Skin of body (tissue), 2 donors: Measurements from ENCODE around the gene CA10. TPM values are rescaled to one million over a fixed set of nuclear protein-coding genes. Genes with fewer than 3 reads are reported as not detected.

ENCODE experiments used
- DNase-seq: peaks from one replicate; lab custom pipeline; 2025; lab: John Stamatoyannopoulos, UW
- total RNA-seq: library from RNA; depleted of rRNA; stranded (reverse); fragments of >200 nt; gene quantifications from one replicate; pipeline ENCODE4 v1.2.3, GENCODE V29; 2014

CA10 gene
- total RNA-seq, 1 donor from 2014 or later = 0.89 TPM

DNA sequence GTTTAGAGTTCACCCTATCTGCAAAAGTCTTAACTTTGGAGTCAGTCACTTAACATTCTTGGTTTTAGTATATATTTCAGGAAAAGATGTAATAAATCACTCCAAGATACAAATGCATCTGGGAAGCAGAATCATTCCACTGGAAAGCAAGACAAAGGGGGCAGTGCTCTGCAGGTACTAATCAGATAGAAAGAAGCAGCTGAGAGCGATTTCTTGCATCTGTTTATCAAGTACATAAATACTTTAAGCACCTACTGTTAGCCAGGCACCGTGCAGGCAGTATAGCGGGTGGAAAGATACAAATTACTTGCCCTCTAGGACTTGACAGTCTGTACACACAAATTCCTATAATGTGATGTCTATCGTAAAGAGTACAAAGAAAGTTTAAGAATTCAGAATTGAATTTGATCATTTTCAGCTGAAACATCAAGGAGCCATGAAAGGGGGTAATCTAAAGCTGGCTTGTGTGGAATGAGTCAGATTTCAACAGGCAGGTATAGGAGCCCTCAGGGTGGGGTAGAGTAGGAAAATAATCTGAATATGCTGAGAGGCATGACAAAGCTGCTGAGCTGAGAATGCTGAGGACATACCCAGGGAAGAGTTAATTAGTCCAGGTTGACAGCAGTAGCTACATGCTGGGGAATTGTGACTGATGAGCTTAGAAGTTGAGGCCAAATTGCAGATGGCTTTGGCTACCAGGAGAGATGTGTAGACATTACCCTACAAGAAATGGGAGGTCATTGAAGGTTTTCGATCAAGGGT, 110.2 kb downstream of the CA10 start:
- DNase-seq = peak; percentile 6

DNA sequence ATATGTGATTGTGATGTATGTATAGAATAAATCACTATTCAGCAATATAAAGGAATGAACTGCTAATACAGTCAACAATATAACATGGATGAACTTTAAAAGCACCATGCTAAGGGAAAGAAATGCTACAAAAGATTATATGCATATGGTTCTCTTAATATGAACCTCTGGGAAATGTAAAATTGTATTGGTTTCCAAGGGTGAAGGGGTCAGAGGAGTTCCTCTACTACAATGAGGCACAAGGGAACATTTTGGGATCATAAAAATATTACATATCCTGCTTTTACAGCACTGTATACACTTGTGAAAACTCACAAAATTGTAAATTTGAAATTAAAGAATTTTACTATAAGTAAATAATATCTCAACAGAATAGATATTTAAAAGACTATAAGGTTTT, 111.4 kb downstream of the CA10 start:
- DNase-seq = peak; percentile 51

DNA sequence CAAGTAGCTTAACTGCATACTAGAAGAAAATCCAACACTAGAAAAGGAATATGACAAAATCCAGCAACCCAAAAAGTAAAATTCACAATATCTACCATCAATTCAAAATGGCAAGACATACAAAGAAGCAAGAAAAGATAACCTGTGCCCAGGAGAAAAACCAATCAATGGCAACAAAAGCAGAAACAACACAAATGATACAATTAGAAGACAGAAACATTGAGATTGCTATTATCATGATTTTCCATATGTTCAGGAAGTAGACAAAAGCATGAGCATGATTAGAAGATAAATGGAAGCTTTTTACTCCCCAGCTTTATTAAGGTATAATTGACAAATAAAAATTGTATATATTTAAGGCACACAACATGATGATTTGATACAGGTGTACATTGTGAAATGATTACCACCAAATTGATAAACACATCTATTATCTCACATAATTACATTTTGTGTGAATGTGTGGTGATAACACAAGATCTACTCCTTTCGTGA, 117.3 kb downstream of the CA10 start:
- DNase-seq = no peak

DNA sequence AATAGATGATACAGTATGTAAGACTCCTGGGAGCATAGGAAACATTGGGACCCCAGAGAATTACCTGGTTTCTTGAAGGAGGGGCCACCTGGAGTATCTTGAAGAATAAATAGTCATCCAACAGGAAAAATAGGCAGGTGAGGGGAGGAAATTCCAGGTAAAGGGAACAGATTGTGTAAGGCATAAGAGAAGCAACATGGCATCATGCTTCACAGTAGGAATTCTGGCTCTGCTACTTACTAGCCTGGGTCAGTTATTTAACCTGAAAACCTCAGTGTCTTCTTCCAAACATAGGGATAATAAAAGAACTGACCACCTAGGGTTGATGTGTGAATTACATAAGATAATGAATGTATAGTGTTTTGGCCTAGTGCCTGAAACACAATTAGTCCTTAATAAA, 122.1 kb downstream of the CA10 start:
- no peak for DNase-seq

DNA sequence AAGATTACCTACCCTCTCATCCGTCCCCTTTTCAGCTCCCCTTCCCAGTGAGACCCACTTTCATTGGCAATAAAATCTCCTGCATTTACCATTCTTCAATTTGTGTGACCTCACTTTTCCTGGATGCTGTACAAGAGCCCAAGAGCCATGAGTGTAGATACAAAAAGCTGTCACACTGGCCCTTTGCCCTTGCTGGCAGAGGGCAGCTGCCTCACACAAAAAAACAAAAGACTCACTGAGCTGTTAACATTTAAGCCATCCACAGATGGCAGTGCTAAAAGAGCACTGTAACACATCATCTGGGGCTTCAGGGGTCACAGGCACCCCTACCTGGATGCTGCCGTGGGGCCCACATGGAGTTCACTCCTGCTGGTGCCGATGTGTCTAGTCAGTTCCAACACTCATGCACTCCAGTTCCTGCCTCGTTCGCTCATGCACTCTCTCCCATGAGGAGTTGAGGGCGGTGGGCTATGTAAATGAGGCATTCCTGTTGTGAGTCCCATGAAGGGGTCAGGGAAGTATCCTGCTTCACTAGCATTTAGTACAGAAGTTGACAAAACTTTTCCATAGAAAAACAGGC, 123.1 kb downstream of the CA10 start:
- DNase-seq = no peak

DNA sequence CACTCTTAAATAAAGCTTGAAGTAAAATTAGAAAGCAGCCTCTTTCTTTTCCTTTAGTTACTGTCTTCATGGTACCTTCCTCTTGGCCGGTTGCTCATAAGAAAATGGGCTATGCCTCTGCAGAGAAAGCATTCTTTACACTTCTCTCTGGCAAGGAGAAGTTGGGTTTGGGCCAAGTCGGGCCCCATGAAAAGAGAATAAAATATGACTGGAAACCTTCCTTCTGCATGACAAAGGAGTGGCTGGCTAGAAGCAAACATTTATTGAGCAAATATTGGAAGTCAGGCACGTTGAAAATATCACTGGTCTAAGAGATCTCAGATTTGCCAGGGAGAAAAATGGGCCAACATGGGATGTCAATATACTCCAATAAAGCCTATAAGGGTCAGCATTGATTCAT, 126.1 kb downstream of the CA10 start:
- no peak for DNase-seq

DNA sequence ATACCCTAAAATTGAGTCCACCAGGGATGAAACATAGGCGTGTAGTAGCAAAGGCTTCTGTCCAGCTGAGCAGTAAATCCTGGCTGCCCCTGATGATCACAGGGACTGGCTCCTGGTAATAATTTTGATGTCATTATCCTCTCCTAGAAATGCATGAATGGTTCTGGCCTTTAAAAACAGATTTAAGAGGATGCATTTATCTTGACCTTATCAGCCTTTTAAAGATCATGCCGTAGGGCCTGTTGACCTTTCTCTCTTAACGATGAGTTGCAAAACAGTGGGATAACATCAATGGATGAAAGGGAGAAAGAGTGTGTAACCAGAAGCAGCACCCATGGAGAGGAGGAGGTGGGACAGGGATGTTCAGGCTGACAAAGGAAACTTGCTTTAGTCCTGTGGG, 128.5 kb downstream of the CA10 start:
- DNase-seq = no peak

DNA sequence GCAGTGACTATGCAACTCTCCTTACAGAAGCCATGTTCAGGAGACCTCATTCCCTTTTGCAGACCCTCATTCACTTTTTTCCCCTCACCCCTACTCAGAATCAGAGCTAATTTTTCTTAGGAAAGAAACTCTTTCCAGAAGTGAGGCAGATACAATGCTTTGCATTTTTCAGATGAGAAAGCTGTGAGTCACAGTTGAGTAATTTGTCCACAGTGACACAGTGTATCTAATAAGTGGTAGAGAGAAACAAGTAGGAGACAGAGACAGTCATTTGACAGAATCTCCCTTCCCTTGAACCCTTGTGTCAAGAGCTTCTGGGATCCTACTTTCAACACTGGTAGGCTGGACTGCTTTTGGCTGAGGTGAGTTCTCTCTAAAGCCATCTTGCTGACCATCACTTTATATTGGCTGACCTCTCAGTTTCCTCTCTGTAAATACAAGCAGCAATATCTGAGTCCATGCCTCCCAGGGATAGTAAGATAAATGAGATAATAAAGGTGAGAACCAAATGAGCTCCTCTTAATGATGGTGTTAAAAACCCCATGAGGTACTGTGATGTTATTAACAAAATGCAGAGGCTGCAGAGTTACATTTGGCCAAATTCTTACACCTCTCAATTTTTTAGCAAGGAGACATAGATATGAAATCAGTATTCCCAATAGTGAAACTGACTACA, 130.8 kb downstream of the CA10 start:
- DNase-seq = no peak

DNA sequence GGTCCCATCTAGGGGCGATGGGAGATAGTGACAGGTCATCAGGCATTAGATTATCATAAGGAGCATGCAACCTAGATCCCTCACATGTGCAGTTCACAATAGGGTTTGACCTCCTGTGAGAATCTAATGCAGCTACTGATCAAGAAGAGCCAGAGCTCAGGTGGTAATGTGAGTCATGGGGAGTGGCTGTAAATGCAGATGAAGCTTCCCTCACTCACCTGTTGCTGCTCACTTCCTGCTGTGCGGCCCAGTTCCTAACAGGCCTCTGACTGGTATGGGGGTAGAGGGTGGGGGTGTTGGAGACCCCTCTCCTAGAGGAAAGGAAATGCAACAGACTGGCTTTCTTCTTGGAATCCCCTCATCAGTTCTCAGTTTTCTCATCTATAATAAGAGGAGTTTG, 131.4 kb downstream of the CA10 start:
- DNase-seq = no peak

DNA sequence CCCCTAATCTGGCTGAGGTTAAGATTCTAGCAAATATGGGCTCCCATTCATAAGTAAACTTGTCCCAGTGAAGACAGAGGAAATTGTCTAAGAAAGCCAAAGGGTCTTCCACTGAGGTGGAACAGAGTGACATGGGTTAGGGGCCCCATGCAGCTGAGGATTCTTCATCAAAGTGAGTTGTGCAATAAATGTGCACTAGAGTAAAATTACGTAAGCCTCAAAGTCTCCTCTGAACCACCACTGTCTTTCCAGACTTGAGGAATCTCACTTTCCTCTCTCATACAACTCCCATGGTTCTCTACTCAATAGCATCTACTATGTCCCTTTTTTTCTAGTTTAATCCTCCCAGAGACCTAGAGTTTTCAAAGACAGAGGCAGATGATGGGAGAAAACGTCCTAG, 132.4 kb downstream of the CA10 start:
- DNase-seq = no peak

DNA sequence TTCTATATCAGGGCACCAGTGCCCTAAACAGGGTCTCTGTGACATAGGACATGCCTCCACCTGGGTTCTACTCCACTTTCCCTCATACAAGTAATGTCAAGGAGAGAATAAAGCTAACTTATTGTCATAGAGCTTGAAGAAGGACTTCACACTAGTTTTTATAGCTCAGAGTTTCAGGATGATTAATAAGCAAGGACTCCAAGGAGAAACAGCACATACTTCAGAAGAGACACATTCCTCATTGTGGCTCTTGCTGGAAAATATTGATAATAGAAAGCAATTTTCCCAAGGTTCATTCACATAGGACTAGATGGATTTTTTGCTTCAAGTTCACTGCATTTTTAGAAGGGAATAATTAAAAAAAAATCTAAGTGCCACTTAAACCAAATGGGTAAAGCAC, 133.3 kb downstream of the CA10 start:
- no peak for DNase-seq

DNA sequence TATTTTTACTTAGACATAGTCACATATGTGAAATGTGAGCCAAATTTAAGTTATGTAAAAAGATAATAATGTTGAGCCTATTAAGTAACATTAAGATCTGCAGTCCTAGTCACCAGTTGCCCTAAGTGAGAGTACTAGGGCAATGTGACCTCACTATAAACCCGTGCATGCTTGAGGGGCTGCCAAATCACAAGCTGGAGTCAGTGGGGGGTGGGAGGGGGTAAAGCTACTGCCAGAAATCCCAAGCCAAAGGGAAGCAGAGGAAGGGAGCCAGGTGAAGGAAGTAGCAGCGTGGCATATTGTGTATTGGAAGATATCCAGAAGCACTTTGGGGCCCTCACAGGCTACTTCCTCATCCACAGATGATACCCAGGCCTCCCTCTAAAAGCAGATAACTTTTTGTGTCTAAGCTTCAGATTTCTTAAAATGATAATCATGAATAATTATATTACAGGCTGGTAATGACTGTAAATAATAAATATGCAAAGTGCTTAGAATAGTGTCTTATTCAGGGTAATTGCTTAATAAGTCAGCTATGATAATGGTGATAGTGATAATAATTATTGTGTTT, 134.1 kb downstream of the CA10 start:
- no peak for DNase-seq

DNA sequence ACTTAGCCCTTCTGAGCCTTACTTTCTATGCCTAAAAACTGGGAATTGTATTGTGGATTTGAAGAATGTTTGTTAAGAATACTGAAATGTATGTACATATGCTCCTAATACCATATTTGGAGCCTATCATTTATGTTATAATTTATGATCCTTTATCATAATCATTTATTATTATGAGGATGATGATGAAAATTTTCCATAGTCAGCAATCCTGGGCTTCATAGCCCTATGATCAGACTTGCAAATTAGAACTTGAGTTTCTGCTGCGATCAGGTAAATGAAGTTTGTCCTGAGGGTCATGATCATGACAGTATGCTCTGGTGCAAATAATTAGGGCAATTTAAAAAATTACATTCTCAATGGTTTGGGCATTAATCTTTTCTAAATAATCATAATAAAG, 147.4 kb downstream of the CA10 start:
- no peak for DNase-seq

DNA sequence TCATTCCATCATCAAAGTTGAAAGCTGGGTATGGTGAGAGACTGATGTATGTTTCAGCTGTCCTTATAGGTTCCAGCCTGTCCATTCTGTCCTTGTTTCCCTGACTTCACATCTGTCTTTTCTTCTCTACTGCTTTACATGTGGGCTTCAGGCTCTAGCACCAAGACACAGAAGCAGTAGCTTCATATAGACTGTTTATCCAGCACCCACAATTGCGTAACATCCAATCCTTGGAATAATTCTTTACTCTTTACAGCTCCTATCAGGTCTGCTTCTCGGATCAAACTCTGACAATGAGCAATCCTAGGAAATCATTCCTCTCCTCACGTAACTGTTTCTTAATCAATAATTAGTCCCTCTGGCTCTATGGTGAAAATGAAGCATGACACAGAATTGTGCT, 158.9 kb downstream of the CA10 start:
- DNase-seq = no peak

DNA sequence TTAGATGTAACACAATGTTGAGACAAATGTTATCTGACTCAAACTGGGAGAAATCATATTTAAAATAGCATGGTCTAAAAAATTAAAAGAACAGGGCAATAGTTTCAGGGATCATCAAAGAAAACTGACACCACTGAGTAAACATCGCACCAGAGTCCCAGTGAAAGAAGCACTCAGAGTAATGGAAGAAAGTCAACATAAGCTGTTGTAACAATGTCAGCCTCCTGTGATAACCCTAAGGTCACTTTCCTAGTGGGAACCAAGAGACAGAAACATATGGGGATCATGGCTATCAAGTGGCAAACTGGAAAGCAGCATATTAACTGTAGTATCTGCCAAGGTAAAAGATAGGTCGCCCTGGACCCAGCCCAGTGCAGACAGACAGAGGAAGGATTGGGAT, 160.8 kb downstream of the CA10 start:
- DNase-seq = no peak

DNA sequence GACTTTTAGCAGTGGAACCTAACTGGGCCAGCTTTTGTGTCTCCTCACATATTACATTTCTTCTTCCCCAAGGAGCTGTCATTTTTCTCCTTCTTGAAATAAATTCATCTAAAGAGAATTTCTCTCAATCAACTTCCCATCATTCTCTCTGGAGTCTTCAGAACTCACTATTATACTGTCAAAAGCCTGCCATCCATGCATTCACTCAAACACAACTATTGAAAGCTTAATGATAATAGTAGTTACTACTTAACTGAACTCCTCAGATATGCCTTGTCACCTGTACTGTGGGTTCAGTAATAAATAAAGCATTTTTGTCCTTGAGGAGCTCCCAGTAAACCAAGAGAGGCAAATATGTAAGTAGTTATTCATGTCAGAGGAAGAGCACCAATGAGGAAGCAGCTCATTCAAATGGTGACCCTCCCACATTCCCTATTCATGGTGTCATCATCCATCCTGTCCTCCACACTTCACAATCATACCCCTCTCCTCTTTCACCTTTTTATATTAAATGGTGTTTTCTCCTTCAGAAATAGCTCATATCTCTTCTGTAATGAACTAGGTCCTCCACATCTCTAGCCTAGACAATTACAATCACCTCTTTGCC, 162.6 kb downstream of the CA10 start:
- no peak for DNase-seq

DNA sequence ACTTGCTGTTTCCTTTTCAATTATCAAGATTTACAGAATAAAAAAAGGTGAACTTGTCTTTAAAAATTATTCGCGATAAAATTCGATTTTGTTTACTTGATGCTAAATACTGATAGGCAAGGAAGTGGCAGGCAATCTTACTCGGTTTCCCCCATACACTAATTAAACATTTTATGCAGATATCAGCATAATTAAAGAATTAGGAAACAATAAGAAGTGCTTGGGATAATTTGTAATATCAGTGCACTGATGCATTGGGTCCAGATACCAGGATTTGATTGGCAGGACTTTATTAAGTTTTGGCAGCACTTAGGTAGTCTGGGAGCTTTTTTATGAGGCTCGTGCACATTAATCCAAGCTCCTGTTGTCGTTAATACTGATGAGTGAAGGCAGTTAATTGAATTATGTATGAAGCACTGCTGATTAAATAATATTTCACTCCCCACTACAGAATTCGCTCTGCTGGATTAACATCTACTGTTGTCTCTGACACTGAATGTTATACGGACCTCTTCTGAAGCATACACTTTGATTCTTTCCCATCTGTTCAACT, 165.6 kb downstream of the CA10 start:
- DNase-seq = no peak

DNA sequence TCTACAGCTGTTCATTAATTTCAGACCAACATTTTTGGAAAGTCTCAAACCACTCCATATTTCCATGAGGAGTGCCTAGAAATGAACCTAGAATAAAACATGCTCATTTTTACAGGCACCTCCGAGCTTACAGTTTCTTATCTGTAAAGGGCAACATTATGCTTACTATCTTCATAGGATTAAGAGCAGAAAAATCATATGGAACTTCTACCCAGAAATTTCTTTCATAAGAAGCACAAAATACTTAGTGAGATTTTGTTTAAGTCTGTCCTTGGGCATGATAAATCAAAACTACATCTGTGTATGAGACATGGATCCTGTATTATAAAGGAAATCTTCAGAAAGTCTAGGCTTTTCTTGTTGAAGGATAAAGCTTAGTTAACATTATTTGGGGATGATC, 187.4 kb downstream of the CA10 start:
- no peak for DNase-seq

DNA sequence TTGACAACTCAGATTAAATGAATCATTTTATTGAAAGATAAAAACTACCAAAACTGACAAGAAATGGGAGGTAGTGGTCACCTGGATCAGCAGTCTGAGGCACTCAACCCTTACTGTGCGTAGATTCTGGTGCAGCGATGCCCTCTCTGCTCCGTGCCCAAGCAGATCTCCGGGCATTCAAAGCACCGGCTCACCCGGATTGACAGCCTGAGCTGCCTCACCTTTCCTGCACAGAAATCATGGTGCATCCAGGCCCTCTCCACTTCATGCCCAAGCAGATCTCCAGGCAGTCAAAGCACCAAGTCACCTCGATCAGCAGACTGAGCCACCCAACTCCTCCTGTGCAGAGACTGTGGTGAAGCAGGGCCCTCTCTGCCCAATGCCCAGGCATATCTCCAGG, 196.8 kb downstream of the CA10 start:
- DNase-seq = no peak

DNA sequence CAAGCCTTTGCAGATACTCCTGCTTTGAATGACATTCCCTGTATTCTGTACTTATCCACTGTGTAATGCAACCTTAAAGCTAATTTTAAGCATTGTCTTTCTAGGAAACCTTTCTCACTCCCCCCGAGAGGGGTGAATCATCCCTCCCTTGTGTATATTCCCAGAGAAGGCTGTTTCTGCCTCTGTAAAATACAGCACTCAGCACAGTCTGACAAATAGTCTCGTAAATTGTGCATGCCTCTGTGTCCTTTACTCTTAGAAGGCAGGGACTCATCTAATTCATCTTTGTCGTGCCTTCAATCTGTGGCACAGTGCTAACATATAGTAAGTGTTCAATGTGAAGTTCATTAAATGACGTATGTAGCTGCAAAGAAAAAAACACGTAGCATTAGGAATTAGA, 200.7 kb downstream of the CA10 start:
- DNase-seq = no peak

DNA sequence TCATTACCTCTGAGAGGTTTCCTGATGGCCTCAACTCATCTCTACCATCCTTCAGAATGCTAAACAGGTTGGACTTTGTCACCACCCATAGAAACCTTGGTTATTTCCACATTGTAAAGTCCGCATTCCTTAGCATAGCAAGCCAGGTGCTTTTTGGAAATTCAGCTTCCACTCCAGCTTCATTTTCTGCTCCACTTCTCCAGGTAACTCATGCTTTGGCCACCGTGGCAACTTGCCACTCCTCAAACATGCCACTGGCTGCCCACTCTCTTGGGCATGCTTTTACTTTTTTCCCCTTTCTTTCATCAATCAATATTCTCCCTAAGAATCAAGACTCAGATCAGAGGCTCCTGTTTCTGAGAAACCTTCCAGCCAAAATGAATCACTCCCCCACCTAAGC, 203.3 kb downstream of the CA10 start:
- no peak for DNase-seq
